HepG2 (cell line): Measurements from ENCODE around the gene HYAL2. TPM values are rescaled to one million over a fixed set of nuclear protein-coding genes. Genes with fewer than 3 reads are reported as not detected.

Experiments used
- BRF2 ChIP-seq: sonication (generic); formaldehyde crosslinking; IDR thresholded peaks from 2 replicates; pipeline ENCODE4 v1.8.1; 2022; ENCODE audit warnings: mild to moderate bottlenecking, missing genetic modification reagents
- FLYWCH1 ChIP-seq: sonication (generic); formaldehyde crosslinking; IDR thresholded peaks from 2 replicates; pipeline ENCODE4 v1.8.1; 2023; ENCODE audit warnings: mild to moderate bottlenecking, missing genetic modification reagents
- FOSL2 ChIP-seq: sonication (generic); formaldehyde crosslinking; IDR thresholded peaks from 2 replicates; pipeline ENCODE4 v1.4.0; 2020; ENCODE audit warnings: missing genetic modification reagents
- HOXA3 ChIP-seq: sonication (generic); formaldehyde crosslinking; IDR thresholded peaks from 2 replicates; pipeline ENCODE4 v1.5.0; 2020; ENCODE audit warnings: missing genetic modification reagents
- MZF1 ChIP-seq: sonication (generic); formaldehyde crosslinking; IDR thresholded peaks from 2 replicates; pipeline ENCODE4 v1.8.1; 2023; ENCODE audit warnings: mild to moderate bottlenecking, missing genetic modification reagents, borderline replicate concordance
- PCBP1 ChIP-seq: fragments of 200-400 bp; formaldehyde crosslinking; IDR thresholded peaks from 2 replicates; pipeline ENCODE4 v1.6.1; 2017; ENCODE audit warnings: mild to moderate bottlenecking, low read depth, low read length, borderline replicate concordance
- SALL1 ChIP-seq: sonication (generic); formaldehyde crosslinking; IDR thresholded peaks from 2 replicates; pipeline ENCODE4 v1.8.0; 2022; ENCODE audit warnings: mild to moderate bottlenecking, missing genetic modification reagents
- SOX13 ChIP-seq, 3 experiments: fragments of 450-650 bp in 1 of 3; sonication (generic) in 1 of 3; formaldehyde crosslinking in 1 of 3; IDR thresholded peaks in 2 of 3; conservative IDR thresholded peaks in 1 of 3; 2 replicates each; pipeline versions ENCODE4 v1.5.0 to v1.6.1; 2016 to 2020; ENCODE audit warnings: antibody characterized with exemption in 1 of 3, mild to moderate bottlenecking in 1 of 3, missing compliant biosample characterization in 1 of 3, missing genetic modification reagents in 1 of 3, moderate library complexity in 1 of 3
- TCF7 ChIP-seq: sonication (generic); IDR thresholded peaks from 2 replicates; pipeline ENCODE4 v1.6.1; 2016; ENCODE audit warnings: antibody characterized with exemption, low read depth
- TOE1 ChIP-seq: sonication (generic); formaldehyde crosslinking; IDR thresholded peaks from 2 replicates; pipeline ENCODE4 v1.4.0; 2020; ENCODE audit warnings: mild to moderate bottlenecking, missing genetic modification reagents
- YY1 ChIP-seq: IDR thresholded peaks from 2 replicates; pipeline ENCODE4 v1.6.1; 2011; ENCODE audit warnings: low read length, low read depth, moderate library complexity, mild to moderate bottlenecking; ENCODE audit not compliant: insufficient read depth, insufficient replicate concordance
- ZFP36L1 ChIP-seq: sonication (generic); formaldehyde crosslinking; IDR thresholded peaks from 2 replicates; pipeline ENCODE4 v1.8.0; 2022; ENCODE audit warnings: mild to moderate bottlenecking, missing genetic modification reagents, moderate library complexity
- ZNF10 ChIP-seq: sonication (generic); formaldehyde crosslinking; IDR thresholded peaks from 2 replicates; pipeline ENCODE4 v1.4.0; 2020; ENCODE audit warnings: mild to moderate bottlenecking, low read depth, missing genetic modification reagents, borderline replicate concordance
- ZNF318 ChIP-seq: sonication (generic); formaldehyde crosslinking; IDR thresholded peaks from 2 replicates; pipeline ENCODE4 v1.4.0; 2020; ENCODE audit warnings: mild to moderate bottlenecking, missing genetic modification reagents
- ZNF580 ChIP-seq: IDR thresholded peaks from 2 replicates; pipeline ENCODE4 v1.6.1; 2016; ENCODE audit warnings: low read depth, borderline replicate concordance
- polyA plus RNA-seq, 8 experiments: library from polyadenylated mRNA; depleted of rRNA in 3 of 8; stranded (reverse) in 7 of 8; unstranded in 1 of 8; fragments of >200 nt; fragmentation: Illumina TruSeq in 4 of 8; extraction: Trizol in 4 of 8; gene quantifications; 2 replicates each; pipeline versions ENCODE4 v1.2.1 to v1.2.3, GENCODE V29; 2011 to 2016; ENCODE audit warnings: low read depth in 4 of 8, missing spikeins in 1 of 8, mixed read lengths in 1 of 8; ENCODE audit not compliant: insufficient read depth in 1 of 8
- total RNA-seq, 5 experiments: library from RNA; depleted of rRNA; stranded (reverse); fragments of >200 nt; fragmentation: Illumina TruSeq; extraction: Trizol; gene quantifications; 2 replicates each; pipeline ENCODE4 v1.2.3, GENCODE V29; 2016; ENCODE audit warnings: low read depth in 1 of 5
- TF ChIP-seq, protein P1 (sequence below): sonication (generic); formaldehyde crosslinking; conservative IDR thresholded peaks from 2 replicates; pipeline ENCODE4 v1.8.0; 2022; ENCODE audit warnings: mild to moderate bottlenecking, moderate library complexity, missing genetic modification reagents

HYAL2 gene
- total and polyA plus RNA-seq, 2 of the 13 experiments (the other 11 are each of a cell fraction or from before 2014, with no cell fraction given), result 76.2 to 102 TPM

DNA sequence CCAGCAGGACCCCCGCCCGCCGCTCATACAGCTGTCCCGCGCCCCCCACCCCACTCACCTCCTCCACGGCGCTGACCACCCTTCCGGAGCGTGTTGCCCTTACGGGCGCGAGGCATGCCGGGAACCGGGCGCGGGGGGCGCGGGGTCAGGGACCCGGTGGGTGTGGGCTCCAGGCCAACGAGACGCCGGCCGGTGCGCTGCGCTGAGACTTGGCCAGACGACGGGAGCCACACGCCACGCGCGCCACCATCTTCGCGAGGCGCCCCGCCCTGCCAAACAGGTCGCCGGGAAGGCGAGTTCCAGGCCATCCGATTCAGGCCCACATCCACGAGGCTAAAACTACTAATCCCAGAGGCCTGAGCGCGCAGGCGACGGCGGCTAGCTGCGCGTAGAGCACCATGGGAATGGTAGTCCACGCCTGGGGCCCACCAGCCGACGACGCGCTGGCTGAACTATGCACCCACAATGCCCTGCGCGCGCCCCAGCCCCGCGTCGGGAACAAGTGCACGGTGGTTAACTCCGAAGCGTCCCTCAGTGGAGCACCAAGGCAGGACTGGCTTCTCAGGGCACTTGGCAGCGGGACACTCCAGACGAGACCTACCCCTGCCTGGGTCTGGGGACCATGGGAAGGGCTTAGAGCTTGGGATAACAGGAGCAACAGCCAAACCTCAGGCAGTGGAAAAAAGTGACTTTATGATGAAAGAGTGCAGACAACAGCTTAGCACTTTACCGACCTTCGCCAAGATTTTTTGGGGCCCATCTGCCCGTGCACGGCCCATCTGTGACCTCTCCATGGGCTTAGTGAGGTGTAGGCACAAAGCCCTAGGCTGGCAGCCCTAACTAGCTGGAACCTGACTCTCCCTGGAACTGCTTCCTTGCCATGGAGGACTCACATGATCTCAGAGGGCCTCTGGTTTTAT, 30.1 kb downstream of the HYAL2 start, which contains the start of gene IFRD2 (continued):
- peak; percentile 10; the same call in 1 of the 2 replicates for TF ChIP-seq FOSL2 (CRISPR knock-in tag)
- TF ChIP-seq ZNF580 (CRISPR knock-in tag), result peak; percentile 89; the same call in 1 of the 2 replicates
- TF ChIP-seq YY1, result peak; percentile 94
- TF ChIP-seq MZF1, result no peak; the same call in 1 of the 2 replicates
- no peak for TF ChIP-seq BRF2 (CRISPR knock-in tag)
- TF ChIP-seq PCBP1, result 0 out of 2 replicates have a peak, but pooled peaks have one; percentile 65
- no peak for TF ChIP-seq ZFP36L1 (CRISPR knock-in tag)
- peak; percentile 76 for TF ChIP-seq SALL1 (CRISPR knock-in tag)
- no peak for TF ChIP-seq TCF7
- TF ChIP-seq, protein P1, sequence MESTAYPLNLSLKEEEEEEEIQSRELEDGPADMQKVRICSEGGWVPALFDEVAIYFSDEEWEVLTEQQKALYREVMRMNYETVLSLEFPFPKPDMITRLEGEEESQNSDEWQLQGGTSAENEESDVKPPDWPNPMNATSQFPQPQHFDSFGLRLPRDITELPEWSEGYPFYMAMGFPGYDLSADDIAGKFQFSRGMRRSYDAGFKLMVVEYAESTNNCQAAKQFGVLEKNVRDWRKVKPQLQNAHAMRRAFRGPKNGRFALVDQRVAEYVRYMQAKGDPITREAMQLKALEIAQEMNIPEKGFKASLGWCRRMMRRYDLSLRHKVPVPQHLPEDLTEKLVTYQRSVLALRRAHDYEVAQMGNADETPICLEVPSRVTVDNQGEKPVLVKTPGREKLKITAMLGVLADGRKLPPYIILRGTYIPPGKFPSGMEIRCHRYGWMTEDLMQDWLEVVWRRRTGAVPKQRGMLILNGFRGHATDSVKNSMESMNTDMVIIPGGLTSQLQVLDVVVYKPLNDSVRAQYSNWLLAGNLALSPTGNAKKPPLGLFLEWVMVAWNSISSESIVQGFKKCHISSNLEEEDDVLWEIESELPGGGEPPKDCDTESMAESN (CRISPR knock-in tag), result 0 out of 2 replicates have a peak, but pooled peaks have one; percentile 68
- no peak for TF ChIP-seq ZNF10 (CRISPR knock-in tag)
- TF ChIP-seq SOX13 (IDR thresholded peaks at IDR 0.05), result no peak
- peak in 1 of 2 experiments; percentile 22; a peak in 2 of 4 replicates for TF ChIP-seq SOX13 (CRISPR knock-in tag; conservative IDR thresholded peaks at IDR 0.05 in 1 of 2, IDR thresholded peaks at IDR 0.05 in 1 of 2)
- peak; percentile 98 for TF ChIP-seq HOXA3 (CRISPR knock-in tag)
- TF ChIP-seq FLYWCH1 (CRISPR knock-in tag), result no peak
- TF ChIP-seq ZNF318 (CRISPR knock-in tag), result no peak
- no peak for TF ChIP-seq TOE1 (CRISPR knock-in tag)
